H4 (cell line): ENCODE results near the gene NES. TPM values are rescaled to one million over a fixed set of nuclear protein-coding genes. Genes with fewer than 3 reads are reported as not detected.
"Not testable (repeated sequence)": the region's sequence is repeated elsewhere in the genome, so short reads cannot be mapped to it uniquely, and the experiment has no call there.

Source experiments
- DNase-seq: peaks from one replicate; pipeline ENCODE4 v3.0.0-alpha.2; 2015; ENCODE audit warnings: low spot score
- total RNA-seq: library from RNA; depleted of rRNA; stranded (reverse); fragments of >200 nt; shearing (Covaris generic); gene quantifications from 2 replicates; pipeline ENCODE4 v1.2.3, GENCODE V29; 2014

NES gene
- total RNA-seq, 1 experiment from 2014 or later, result 0.48 TPM

DNA sequence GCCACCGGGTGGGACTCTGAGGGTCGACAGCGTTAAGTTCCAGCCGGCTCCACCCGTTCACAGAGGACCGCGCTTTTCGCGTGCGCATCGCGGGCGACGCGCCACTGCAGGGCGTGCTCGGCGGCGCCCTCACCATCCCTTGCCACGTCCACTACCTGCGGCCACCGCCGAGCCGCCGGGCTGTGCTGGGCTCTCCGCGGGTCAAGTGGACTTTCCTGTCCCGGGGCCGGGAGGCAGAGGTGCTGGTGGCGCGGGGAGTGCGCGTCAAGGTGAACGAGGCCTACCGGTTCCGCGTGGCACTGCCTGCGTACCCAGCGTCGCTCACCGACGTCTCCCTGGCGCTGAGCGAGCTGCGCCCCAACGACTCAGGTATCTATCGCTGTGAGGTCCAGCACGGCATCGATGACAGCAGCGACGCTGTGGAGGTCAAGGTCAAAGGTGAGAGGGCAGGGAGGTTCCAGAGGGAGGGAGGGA, 30.4 kb downstream of the NES start:
- DNase-seq, result no peak

DNA sequence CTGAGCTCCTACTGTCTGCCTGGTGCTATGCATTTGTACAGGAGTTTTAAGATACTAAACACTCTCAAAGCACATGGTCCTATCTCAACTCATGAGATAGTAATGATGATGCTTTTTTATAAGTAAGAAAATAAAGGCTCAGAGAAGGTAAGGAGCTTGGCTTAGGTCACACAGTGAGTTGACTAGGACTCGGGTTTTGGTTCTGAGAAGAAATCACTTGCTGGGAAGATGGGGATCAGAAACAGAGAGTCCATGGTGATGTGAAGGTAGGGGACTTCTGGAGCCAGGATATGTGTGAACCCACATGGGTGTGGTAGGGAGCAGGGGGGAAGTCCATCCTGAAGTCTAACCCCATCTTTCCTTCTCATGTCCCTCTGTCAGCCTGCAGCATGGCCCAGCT, 31.5 kb downstream of the NES start:
- no peak for DNase-seq

DNA sequence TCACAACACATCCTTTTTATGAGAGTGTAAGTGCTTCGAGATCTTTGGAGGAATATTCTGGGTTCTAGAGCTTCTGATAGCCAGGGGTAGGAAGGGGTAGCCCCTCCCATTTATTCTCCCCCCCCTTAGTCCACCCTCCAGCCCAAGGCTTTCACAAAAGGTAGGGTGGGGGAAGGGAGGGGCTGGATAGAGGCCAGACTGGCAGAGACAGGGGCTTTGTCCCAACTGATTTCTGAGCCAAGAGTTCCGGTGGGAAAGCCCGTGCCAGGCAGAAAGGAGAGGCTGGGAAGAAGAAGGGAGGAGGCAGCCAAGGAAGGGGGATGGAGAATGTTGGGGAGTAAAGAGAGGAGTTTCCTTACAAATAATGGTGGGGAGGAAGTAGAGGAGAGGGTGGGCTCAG, 32.2 kb downstream of the NES start:
- DNase-seq, result no peak

GRCh38 chr1:156644640-156645039, 32.6 kb downstream of the NES start:
- DNase-seq, result no peak

DNA sequence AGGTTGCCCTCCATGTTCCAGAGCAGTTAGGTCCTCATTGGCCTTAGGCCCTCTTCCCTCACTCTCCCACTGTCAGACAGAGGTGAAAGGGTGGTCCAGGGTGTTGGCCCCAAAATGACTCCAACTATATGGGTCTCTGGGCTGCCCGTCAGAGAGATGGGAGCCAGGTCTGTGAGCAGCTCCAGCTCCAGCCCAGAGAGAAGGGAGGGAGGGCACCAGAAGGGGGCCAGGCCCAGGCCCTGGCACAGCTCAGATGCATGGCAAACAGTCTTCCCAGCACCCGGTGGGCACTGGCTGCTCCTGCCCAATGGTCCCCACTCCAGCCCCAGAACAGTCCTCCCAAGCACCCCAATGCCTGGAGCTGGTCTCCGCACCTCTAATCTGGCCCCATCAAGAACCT, 33.1 kb downstream of the NES start:
- DNase-seq, result no peak

GRCh38 chr1:156643778-156644092, 33.5 kb downstream of the NES start:
- DNase-seq, result no peak

- no peak for DNase-seq
Measured at GRCh38 chr1:156643049-156643777, 34.0 kb downstream of the NES start.

GRCh38 chr1:156642265-156643048, 34.8 kb downstream of the NES start:
- no peak for DNase-seq

DNA sequence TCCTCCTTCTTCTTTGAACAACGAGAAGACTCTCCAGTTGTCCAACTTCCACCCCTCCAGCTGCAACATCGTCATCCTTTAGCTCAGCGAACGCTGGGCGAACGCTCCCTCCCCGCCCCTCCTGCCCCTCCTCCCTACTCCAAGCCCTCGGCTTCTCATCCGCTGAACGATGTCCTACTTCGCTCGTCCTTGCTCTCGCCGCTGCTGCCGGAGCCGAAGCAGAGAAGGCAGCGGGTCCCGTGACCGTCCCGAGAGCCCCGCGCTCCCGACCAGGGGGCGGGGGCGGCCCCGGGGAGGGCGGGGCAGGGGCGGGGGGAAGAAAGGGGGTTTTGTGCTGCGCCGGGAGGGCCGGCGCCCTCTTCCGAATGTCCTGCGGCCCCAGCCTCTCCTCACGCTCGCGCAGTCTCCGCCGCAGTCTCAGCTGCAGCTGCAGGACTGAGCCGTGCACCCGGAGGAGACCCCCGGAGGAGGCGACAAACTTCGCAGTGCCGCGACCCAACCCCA, 35.4 kb downstream of the NES start, which contains the start of gene BCAN:
Gene BCAN (plus strand): TSS at position 357 of the 504 bp plus-strand sequence. CDS start 3,938 bp downstream, outside the sequence.
- DNase-seq, result no peak

DNA sequence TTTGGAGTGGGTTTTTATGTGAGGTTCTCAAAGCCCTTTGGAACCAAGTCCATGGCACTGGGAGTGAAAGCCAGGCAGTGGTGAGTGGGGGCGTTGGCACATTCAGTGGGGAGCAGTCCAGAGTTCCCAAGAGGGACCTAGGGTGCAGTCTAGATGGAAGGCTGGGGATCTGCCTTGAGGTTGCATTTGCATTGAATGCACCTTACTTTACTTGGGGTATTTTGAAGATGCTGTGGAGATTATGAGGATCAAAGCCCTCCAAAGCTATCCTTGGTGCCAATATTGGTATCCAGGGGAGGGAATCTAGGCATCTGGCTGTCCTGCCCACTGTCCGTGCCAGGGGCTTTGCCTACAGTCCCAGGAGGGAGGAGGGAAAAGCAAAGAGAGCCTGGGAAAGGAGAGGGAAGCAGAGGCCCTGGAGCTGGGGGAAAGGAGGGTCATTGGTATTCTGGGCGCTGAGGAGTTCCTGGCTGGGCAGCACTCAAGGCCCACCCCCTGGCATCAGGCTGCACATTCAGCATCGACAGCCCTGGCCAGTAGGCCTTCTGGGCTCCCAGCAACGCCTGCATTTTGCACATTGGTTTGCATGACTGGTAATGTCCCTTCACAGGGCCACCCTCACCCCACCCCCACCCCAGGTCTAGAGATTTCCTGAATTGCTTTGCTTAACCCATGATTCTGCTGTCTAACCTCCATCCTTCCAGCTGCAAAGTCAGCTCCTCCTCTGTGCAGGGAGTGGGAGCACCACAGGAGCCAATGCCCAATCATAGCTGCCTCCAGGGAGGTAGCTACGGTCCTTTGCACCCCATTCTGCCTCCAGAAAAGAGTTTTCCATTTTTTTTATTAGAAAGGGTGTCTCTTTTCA, 36.1 kb downstream of the NES start:
- DNase-seq, result no peak

GRCh38 chr1:156639601-156640101, 37.6 kb downstream of the NES start:
- peak; percentile 82 for DNase-seq

DNA sequence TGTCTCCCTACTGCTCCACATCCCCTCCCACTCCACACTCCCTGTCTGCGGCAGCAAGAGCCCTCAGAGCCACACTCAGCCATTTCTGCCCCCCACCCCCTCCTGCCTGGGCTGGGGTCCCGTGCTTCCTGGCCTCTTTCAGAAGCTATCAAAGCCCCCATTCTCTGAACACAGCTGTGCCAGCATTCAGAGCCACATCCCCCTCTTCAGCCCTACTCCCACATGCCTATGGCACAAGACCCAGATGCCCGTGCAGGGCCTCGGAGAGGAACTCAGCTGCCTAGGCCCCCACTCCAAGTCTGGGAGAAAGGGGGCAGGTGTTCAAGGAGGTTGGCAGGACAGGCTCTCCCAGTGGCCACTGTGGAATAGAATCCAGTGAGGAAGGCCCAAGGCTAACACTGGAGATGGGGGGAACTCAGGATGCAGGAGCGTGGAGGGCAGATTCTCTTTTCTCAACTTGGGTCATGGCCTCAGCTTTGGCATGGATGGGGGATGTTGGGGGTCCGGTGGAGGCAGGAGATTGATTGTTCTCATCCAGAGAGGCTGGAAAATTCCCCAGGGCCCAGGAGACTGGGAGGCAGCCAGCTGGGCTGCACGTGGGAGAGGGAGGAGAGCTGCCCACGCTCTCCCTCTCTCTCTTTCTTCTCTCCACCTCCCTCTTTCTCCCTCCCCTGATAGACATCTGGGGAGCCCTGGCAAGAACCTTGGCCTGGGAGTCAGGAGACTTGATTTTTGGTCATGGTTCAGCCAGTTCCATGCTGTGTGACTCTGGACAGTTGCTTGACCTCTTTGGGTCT, 38.8 kb downstream of the NES start:
- no peak for DNase-seq

GRCh38 chr1:156632355-156632754, 44.9 kb downstream of the NES start:
- DNase-seq, result no peak

GRCh38 chr1:156631152-156631551, 46.1 kb downstream of the NES start:
- DNase-seq, result not testable (repeated sequence)

DNA sequence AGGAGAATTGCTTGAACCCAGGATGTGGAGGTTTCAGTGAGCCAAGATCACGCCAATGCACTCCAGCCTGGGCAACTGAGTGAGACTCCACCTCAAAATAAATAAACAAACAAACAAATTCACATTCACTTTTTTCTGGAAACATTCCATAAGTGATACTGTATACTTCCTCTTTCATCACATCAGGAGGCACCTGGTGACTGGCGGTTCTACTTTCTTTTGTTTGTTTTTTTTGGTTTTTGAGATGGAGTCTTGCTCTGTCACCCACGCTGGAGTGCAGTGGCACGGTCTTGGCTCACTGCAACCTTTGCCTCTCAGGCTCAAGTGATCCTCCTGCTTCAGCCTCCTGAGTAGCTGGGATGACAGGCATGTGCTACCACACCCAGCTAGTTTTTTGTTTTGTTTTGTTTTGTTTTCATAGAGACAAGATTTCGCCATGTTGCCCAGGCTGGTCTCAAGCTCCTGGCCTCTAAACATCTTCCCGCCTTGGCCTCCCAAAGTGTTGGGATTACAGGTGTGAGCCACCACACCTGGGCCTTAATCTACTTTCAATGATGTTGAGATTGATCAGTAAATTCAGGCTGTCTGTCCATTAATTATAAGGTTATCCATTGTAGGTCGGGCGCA, 47.3 kb downstream of the NES start:
- DNase-seq, result no peak

GRCh38 chr1:156627313-156627880, 49.8 kb downstream of the NES start:
- peak; percentile 46 for DNase-seq

GRCh38 chr1:156626079-156626438, 51.1 kb downstream of the NES start:
- DNase-seq, result no peak

- DNase-seq, result no peak
Measured at GRCh38 chr1:156625436-156626078, 51.6 kb downstream of the NES start.

GRCh38 chr1:156624814-156625435, 52.3 kb downstream of the NES start:
- DNase-seq, result no peak
